K562 (cell line): ENCODE data around the gene SBDS. TPM values are rescaled to one million over a fixed set of nuclear protein-coding genes. Genes with fewer than 3 reads are reported as not detected.

Experiments
- ELF1 ChIP-seq: fragments of 200-800 bp; sonication (Bioruptor generic); IDR thresholded peaks from 2 replicates; pipeline ENCODE4 v1.6.1; 2016; ENCODE audit warnings: missing genetic modification characterization, missing compliant biosample characterization
- FOS ChIP-seq: IDR thresholded peaks from 3 replicates; pipeline ENCODE4 v1.6.1; 2011; ENCODE audit not compliant: insufficient read length; ENCODE audit errors: extremely low read depth
- GABPA ChIP-seq: fragments of 200-800 bp; sonication (Bioruptor generic); conservative IDR thresholded peaks from 2 replicates; pipeline ENCODE4 v1.6.1; 2016; ENCODE audit warnings: low read depth, missing genetic modification characterization, missing compliant biosample characterization
- HBP1 ChIP-seq: fragments of 450-650 bp; formaldehyde crosslinking; IDR thresholded peaks from 2 replicates; pipeline ENCODE4 v1.4.0; 2022; ENCODE audit warnings: missing genetic modification characterization
- HDAC1 ChIP-seq, 2 experiments: fragments of 450-650 bp; IDR thresholded peaks; 2 replicates each; pipeline ENCODE4 v1.6.1; 2016 to 2017; ENCODE audit warnings: inconsistent platforms in 1 of 2, mild to moderate bottlenecking in 1 of 2, moderate library complexity in 1 of 2
- HDAC2 ChIP-seq: fragments of 450-650 bp; IDR thresholded peaks from 2 replicates; pipeline ENCODE4 v1.6.1; 2016; ENCODE audit warnings: mild to moderate bottlenecking
- HNRNPLL ChIP-seq: fragments of 200-400 bp; formaldehyde crosslinking; IDR thresholded peaks from 2 replicates; pipeline ENCODE4 v1.6.1; 2017; ENCODE audit warnings: low read length, low read depth, mild to moderate bottlenecking; ENCODE audit not compliant: poor library complexity, severe bottlenecking
- MEIS2 ChIP-seq: fragments of 450-650 bp; IDR thresholded peaks from 2 replicates; pipeline ENCODE4 v1.6.1; 2014; ENCODE audit warnings: mild to moderate bottlenecking; ENCODE audit not compliant: partially characterized antibody
- NFRKB ChIP-seq: fragments of 450-650 bp; IDR thresholded peaks from 2 replicates; pipeline ENCODE4 v1.6.1; 2016; ENCODE audit warnings: low read depth
- NRF1 ChIP-seq, 2 experiments: fragments of 450-650 bp; IDR thresholded peaks in 1 of 2; conservative IDR thresholded peaks in 1 of 2; 2 replicates each; pipeline ENCODE4 v1.6.1; 2014; ENCODE audit warnings: mild to moderate bottlenecking in 2 of 2
- PHF20 ChIP-seq: fragments of 450-650 bp; IDR thresholded peaks from 2 replicates; pipeline ENCODE4 v1.6.1; 2018; ENCODE audit not compliant: partially characterized antibody
- PML ChIP-seq: IDR thresholded peaks from 2 replicates; pipeline ENCODE4 v1.6.1; 2012; ENCODE audit warnings: low read length, inconsistent platforms
- POLR2G ChIP-seq: fragments of 200-400 bp; formaldehyde crosslinking; IDR thresholded peaks from 2 replicates; pipeline ENCODE4 v1.6.1; 2017; ENCODE audit warnings: low read depth, mild to moderate bottlenecking, antibody characterized with exemption, low read length, moderate library complexity
- SIN3A ChIP-seq, 2 experiments: fragments of 150-350 bp in 1 of 2; IDR thresholded peaks; 2 replicates each; pipeline ENCODE4 v1.6.1; 2011 to 2016; ENCODE audit warnings: borderline replicate concordance in 2 of 2, low read depth in 2 of 2, low read length in 2 of 2, mild to moderate bottlenecking in 2 of 2, moderate library complexity in 2 of 2; ENCODE audit not compliant: control insufficient read depth in 1 of 2
- SP1 ChIP-seq: sonication (generic); formaldehyde crosslinking; IDR thresholded peaks from 2 replicates; pipeline ENCODE4 v1.8.1; 2022; ENCODE audit warnings: mild to moderate bottlenecking, missing genetic modification reagents
- SP2 ChIP-seq: IDR thresholded peaks from 2 replicates; pipeline ENCODE4 v1.6.1; 2011; ENCODE audit warnings: mild to moderate bottlenecking, low read depth, low read length, moderate library complexity; ENCODE audit not compliant: poor library complexity, severe bottlenecking; ENCODE audit errors: extremely low read depth
- TBP ChIP-seq: optimal IDR thresholded peaks from 2 replicates; pipeline ENCODE3; 2011; ENCODE audit warnings: low read depth, low read length, improper control_type of control experiment
- TCF7L2 ChIP-seq: fragments of 150-350 bp; IDR thresholded peaks from 2 replicates; pipeline ENCODE4 v1.6.1; 2016; ENCODE audit warnings: low read depth, mild to moderate bottlenecking, low read length, moderate library complexity
- ZNF395 ChIP-seq: fragments of 200-800 bp; sonication (Bioruptor generic); IDR thresholded peaks from 2 replicates; pipeline ENCODE4 v1.6.1; 2017; ENCODE audit warnings: missing genetic modification characterization, missing compliant biosample characterization
- polyA plus RNA-seq, 8 experiments: library from polyadenylated mRNA; depleted of rRNA in 4 of 8; stranded (reverse) in 5 of 8; unstranded in 3 of 8; fragments of >200 nt; fragmentation: Nextera tagmentation in 2 of 8; fragmentation: Illumina TruSeq in 1 of 8; extraction: Ambion mirVana in 2 of 8; extraction: Trizol in 1 of 8; gene quantifications; 2 replicates each; pipeline versions ENCODE4 v1.2.1 to v1.2.3, GENCODE V29; 2011 to 2014; ENCODE audit warnings: inconsistent platforms in 1 of 8, missing spikeins in 1 of 8
- total RNA-seq, 7 experiments: library from RNA; depleted of rRNA in 6 of 7; stranded (reverse); fragments of >200 nt in 6 of 7; fragmentation: Illumina TruSeq in 2 of 7; extraction: Trizol in 2 of 7; gene quantifications; 2 replicates each; pipeline versions ENCODE4 v1.2.1 to v1.2.3, GENCODE V29; 2011 to 2021; ENCODE audit warnings: low replicate concordance in 1 of 7
- TF ChIP-seq, protein P1 (sequence below), 3 experiments: fragments of 200-800 bp in 1 of 3; fragments of 250-450 bp in 1 of 3; fragments of 450-650 bp in 1 of 3; sonication (Bioruptor Pico) in 1 of 3; sonication (Bioruptor generic) in 1 of 3; formaldehyde crosslinking in 1 of 3; IDR thresholded peaks; 2 replicates each; pipeline versions ENCODE4 v1.6.1 to v1.8.0; 2016 to 2022; ENCODE audit warnings: mild to moderate bottlenecking in 2 of 3, missing genetic modification characterization in 2 of 3, missing compliant biosample characterization in 1 of 3, moderate library complexity in 1 of 3

The SBDS gene
- total and polyA plus RNA-seq, 9 of the 15 experiments (the other 6 are each of a cell fraction or from before 2014, with no cell fraction given): 105 to 174 (median 117) TPM

DNA sequence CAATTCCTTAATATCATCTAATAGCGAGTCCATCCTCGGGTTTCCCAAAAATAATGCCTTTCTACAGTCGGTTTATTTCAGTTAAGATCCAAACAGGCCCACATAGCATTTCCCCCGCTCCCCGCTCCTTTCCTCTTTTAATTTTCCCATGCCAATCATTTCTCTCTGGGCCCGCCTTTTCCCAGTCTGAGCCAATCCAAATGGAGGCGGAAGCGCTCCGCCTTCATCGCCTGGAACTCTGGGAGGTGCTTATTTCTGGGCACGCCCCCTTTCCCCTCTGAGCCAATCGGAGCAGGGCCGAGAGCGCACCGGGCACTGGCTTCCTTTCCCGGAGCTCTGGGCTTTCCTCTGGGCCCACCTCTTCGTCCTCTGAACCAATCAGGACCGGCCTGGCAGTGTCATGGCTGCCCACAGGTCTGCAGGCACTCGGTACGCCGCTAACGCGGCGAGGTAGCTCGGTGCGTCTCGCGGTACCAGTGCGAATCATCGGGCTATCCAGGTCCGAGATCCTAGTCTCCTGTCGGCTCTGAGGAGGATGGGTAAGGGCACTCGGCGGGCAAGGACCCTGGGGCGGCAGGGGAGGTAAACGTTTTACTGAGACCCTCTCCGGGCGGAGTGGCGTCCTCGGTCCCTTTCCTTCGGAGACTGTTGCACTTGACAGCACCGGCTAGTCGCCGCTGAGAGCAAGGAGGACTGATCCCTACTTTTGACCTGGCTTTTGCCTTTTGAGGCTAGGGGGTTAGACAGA, 1.2 kb upstream of the SBDS start, which contains the start of gene TYW1 (continued):
- TF ChIP-seq ZNF395 (CRISPR knock-in tag): 0 out of 2 replicates have a peak, but pooled peaks have one; percentile 35
- TF ChIP-seq HNRNPLL: peak; percentile 91
- TF ChIP-seq TCF7L2: 0 out of 2 replicates have a peak, but pooled peaks have one; percentile 57
- peak; percentile 63 for TF ChIP-seq HDAC2
- peak in 1 of 2 experiments; percentile 75; a peak in 2 of 4 replicates for TF ChIP-seq SIN3A (IDR thresholded peaks at IDR 0.05; ENCODE audit: borderline replicate concordance in 2 of 2, control insufficient read depth in 1 of 2, low read depth in 2 of 2, low read length in 2 of 2)
- TF ChIP-seq HDAC1 (IDR thresholded peaks at IDR 0.05): peak in 1 of 2 experiments; percentile 94; a peak in 2 of 4 replicates
- TF ChIP-seq, protein P1, sequence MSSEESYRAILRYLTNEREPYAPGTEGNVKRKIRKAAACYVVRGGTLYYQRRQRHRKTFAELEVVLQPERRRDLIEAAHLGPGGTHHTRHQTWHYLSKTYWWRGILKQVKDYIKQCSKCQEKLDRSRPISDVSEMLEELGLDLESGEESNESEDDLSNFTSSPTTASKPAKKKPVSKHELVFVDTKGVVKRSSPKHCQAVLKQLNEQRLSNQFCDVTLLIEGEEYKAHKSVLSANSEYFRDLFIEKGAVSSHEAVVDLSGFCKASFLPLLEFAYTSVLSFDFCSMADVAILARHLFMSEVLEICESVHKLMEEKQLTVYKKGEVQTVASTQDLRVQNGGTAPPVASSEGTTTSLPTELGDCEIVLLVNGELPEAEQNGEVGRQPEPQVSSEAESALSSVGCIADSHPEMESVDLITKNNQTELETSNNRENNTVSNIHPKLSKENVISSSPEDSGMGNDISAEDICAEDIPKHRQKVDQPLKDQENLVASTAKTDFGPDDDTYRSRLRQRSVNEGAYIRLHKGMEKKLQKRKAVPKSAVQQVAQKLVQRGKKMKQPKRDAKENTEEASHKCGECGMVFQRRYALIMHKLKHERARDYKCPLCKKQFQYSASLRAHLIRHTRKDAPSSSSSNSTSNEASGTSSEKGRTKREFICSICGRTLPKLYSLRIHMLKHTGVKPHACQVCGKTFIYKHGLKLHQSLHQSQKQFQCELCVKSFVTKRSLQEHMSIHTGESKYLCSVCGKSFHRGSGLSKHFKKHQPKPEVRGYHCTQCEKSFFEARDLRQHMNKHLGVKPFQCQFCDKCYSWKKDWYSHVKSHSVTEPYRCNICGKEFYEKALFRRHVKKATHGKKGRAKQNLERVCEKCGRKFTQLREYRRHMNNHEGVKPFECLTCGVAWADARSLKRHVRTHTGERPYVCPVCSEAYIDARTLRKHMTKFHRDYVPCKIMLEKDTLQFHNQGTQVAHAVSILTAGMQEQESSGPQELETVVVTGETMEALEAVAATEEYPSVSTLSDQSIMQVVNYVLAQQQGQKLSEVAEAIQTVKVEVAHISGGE (CRISPR knock-in tag; IDR thresholded peaks at IDR 0.05): 0 out of 6 replicates have a peak, but pooled peaks of 1 of the 3 experiments have one; percentile 7
- TF ChIP-seq MEIS2: peak; percentile 83
- peak; percentile 49 for TF ChIP-seq SP2
- 0 out of 2 replicates have a peak, but pooled peaks have one; percentile 62 for TF ChIP-seq HBP1 (CRISPR knock-in tag)
- peak; percentile 72 for TF ChIP-seq ELF1
- TF ChIP-seq PHF20: peak; percentile 80
- peak; percentile 56 for TF ChIP-seq PML
- TF ChIP-seq TBP: peak; percentile 45
- TF ChIP-seq GABPA (tag): peak; percentile 79
- TF ChIP-seq SP1: 0 out of 2 replicates have a peak, but pooled peaks have one; percentile 76
- TF ChIP-seq NRF1 (conservative IDR thresholded peaks at IDR 0.05 in 1 of 2, IDR thresholded peaks at IDR 0.05 in 1 of 2): peak; percentile 83 to 85
- TF ChIP-seq POLR2G: peak; percentile 94
- TF ChIP-seq NFRKB: peak; percentile 82
- peak; percentile 81 for TF ChIP-seq FOS
